GM10847 (cell line): Measurements from ENCODE around the gene PLAU.

Experiments used
- POLR2A ChIP-seq: IDR thresholded peaks from 2 replicates; pipeline ENCODE4 v1.6.1; 2011; ENCODE audit not compliant: insufficient read length; ENCODE audit errors: extremely low read depth

The PLAU gene

GRCh38 chr10:73888514-73888913 lies 22.4 kb upstream of the PLAU start:
- no peak for TF ChIP-seq POLR2A

- no peak for TF ChIP-seq POLR2A
Observed at GRCh38 chr10:73889014-73889413, 21.9 kb upstream of the PLAU start.

- no peak for TF ChIP-seq POLR2A
Observed at GRCh38 chr10:73890261-73890660, 20.7 kb upstream of the PLAU start.

- TF ChIP-seq POLR2A: no peak
Observed at GRCh38 chr10:73891540-73891939, 19.4 kb upstream of the PLAU start.

GRCh38 chr10:73892310-73893030 lies 18.5 kb upstream of the PLAU start:
- TF ChIP-seq POLR2A: no peak

GRCh38 chr10:73893426-73893825 lies 17.5 kb upstream of the PLAU start:
- no peak for TF ChIP-seq POLR2A

- no peak for TF ChIP-seq POLR2A
Observed at GRCh38 chr10:73894245-73894971, 16.5 kb upstream of the PLAU start.

GRCh38 chr10:73897693-73898092 lies 13.2 kb upstream of the PLAU start:
- TF ChIP-seq POLR2A: no peak

- no peak for TF ChIP-seq POLR2A
Observed at GRCh38 chr10:73898730-73899410, 12.1 kb upstream of the PLAU start.

GRCh38 chr10:73899423-73899822 lies 11.5 kb upstream of the PLAU start:
- no peak for TF ChIP-seq POLR2A

- no peak for TF ChIP-seq POLR2A
Observed at GRCh38 chr10:73900064-73900463, 10.9 kb upstream of the PLAU start.

- TF ChIP-seq POLR2A: no peak
Observed at GRCh38 chr10:73901261-73901660, 9.7 kb upstream of the PLAU start.

- no peak for TF ChIP-seq POLR2A
Observed at GRCh38 chr10:73902351-73902750, 8.6 kb upstream of the PLAU start.

- no peak for TF ChIP-seq POLR2A
Observed at GRCh38 chr10:73905256-73906020, 5.5 kb upstream of the PLAU start.

GRCh38 chr10:73906524-73907447 lies 4.1 kb upstream of the PLAU start:
- TF ChIP-seq POLR2A: no peak
